22Rv1 (cell line): ENCODE measurements around the gene DNTT.

Experiments used
- H3K27ac ChIP-seq: fragments of 450-650 bp; 2 replicates; pipeline ENCODE4 v1.5.1; 2017
- ZFX ChIP-seq: fragments of 450-650 bp; IDR thresholded peaks from 2 replicates; pipeline ENCODE4 v1.6.1; 2017; ENCODE audit warnings: antibody characterized with exemption, borderline replicate concordance
- TF ChIP-seq, protein P1 (sequence below): fragments of 450-650 bp; IDR thresholded peaks from 2 replicates; pipeline ENCODE4 v1.5.1; 2017; ENCODE audit warnings: mild to moderate bottlenecking

Gene DNTT

DNA sequence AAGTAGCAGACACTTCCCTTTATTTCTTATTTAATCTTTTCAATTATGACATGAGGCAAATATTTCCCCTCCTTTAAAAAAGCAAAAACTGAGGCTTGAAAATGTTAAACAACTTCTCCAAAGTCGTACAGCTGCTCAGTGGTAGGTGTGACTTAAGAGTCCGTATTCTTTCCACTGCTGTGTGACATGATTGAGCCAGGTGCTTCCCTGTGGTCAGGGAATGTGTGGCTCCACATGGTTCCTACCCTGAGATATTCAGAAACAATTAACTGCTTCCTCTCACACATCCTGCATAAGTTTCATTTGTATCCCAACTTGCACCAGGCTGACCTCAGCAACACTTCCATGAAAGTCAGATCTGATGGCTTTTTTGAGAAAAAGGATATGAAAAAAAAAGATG lies 41.0 kb downstream of the DNTT start:
- TF ChIP-seq, protein P1, sequence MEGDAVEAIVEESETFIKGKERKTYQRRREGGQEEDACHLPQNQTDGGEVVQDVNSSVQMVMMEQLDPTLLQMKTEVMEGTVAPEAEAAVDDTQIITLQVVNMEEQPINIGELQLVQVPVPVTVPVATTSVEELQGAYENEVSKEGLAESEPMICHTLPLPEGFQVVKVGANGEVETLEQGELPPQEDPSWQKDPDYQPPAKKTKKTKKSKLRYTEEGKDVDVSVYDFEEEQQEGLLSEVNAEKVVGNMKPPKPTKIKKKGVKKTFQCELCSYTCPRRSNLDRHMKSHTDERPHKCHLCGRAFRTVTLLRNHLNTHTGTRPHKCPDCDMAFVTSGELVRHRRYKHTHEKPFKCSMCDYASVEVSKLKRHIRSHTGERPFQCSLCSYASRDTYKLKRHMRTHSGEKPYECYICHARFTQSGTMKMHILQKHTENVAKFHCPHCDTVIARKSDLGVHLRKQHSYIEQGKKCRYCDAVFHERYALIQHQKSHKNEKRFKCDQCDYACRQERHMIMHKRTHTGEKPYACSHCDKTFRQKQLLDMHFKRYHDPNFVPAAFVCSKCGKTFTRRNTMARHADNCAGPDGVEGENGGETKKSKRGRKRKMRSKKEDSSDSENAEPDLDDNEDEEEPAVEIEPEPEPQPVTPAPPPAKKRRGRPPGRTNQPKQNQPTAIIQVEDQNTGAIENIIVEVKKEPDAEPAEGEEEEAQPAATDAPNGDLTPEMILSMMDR, result no peak
- no peak for TF ChIP-seq ZFX
- H3K27ac ChIP-seq, result no peak overlapping the region

DNA sequence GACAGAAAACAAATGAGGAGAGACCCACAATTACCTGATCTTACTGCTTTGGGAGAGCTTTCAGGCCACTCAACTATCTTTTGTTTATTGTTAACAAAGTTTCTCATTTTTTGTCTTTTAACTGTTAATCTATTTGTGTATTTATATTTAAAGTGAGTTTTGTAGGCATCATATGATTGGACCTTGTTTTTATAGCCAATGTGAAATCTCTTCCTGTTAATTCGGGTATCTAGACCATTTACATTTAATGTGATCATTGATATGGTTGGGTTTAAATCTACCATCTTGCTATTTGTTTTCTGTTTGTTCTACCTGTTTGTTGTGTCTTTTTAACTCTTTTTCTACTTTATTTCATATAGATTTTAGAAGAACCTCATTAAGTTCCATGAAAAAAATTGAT lies 42.1 kb downstream of the DNTT start:
- TF ChIP-seq, protein P1, result no peak
- TF ChIP-seq ZFX, result no peak
- H3K27ac ChIP-seq, result no peak overlapping the region

DNA sequence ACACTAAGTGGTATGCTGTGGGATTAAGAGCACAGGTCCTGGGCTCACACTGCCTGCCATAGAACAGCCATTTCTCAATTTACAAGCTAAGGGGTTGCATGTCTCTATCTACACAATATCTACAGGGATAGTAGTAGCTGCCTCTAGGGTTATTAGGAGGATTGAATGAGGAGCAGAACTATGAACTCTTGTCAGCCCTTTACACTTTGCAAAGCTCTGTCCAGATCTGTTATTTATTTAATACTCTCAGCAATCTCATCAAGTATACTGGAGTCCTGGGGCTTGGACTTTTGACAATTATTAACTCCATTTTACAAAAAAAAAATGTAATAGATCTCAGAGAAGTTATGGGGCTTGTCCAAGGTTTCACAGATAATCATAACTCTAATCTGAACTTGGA lies 47.8 kb downstream of the DNTT start:
- H3K27ac ChIP-seq, result no peak overlapping the region
- TF ChIP-seq, protein P1, result no peak
- no peak for TF ChIP-seq ZFX

DNA sequence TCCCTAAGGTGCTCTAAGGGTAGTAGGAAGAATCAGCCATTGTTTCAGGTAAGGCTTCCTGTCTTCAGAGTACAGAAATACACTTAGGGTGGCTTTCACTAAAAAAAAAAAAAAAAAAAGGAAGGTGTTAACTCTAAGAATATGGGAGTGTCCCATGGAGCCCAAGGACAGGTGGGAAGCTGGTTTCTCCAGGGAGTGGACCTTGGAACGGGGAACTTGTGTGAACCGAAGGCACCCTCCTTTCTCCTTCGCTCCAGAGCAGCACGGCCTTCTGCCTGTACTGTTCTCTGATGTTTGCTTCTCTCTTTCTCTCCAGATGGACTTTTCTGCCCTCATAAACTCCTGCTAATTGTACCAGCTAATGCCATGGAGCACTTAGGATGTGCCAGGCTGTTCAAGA lies 48.3 kb downstream of the DNTT start:
- TF ChIP-seq, protein P1, result no peak
- TF ChIP-seq ZFX, result no peak
- no peak overlapping the region for H3K27ac ChIP-seq

DNA sequence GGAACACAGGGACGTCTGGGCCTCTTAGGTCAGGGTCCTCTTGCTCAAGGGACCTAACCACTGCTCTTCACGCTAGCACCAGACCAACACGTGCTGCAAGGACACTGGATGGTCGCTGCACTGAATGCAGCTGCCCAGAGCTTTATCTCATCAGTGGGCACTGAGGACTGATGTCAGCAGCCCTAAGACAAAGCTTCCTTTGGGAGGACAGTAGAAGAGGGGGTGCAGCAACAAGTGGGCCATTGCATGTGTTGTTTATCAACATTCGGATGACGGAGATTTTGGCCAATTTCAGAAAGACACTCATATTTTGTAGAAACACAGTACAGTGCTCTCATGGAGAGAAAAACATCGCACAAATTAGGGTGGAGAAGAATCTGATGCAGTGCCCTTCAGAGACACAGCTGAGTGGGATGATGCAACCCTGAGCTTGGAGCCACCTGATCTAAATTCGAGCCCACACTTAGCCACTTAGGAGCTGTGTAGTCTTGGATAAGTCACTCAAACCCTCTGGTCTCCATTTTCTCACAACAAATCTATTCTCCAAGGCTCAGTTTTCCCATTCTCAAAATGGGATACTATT lies 52.9 kb downstream of the DNTT start:
- no peak overlapping the region for H3K27ac ChIP-seq
- TF ChIP-seq, protein P1, result no peak
- TF ChIP-seq ZFX, result no peak

DNA sequence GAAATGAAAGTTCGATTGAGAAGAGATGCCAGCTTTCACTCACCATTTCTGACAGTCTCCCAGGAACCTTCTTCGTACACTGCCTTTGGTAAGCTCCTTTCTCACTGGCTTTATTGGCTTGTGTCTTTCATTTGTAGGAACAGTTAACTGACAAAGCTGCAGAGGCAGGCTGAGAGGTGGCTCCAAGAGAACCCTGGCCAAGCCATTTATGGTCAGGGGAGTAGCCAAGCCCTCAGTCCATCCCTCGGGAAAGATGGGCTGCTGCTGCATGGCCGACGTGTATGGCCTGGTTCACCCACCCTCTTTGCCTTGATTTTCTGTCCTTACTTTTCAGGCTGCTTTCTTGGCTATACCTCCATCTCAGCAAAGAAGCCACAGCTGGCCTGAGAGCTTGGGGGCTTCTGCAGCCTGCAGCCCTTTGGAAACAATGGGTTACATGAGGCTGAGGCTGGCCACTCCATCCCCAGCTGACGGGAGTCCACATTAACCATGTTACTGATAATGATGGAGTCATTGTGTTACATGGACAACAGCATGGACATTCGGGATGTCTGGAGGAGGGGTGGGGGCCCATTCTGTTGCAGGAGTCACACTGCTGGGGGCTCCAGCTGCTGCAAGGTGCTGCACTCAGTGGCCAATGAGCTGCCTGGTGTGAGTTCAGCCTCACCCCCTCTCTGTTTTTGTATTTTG lies 54.8 kb downstream of the DNTT start, which contains the start of gene OPALIN:
TSS of gene OPALIN (minus strand) at position 152 of the 690 bp plus-strand sequence. CDS start at position 46, 106 bp downstream.
- no peak within 1 kb of the TSS for H3K27ac ChIP-seq
- TF ChIP-seq, protein P1, result no peak
- TF ChIP-seq ZFX, result no peak

DNA sequence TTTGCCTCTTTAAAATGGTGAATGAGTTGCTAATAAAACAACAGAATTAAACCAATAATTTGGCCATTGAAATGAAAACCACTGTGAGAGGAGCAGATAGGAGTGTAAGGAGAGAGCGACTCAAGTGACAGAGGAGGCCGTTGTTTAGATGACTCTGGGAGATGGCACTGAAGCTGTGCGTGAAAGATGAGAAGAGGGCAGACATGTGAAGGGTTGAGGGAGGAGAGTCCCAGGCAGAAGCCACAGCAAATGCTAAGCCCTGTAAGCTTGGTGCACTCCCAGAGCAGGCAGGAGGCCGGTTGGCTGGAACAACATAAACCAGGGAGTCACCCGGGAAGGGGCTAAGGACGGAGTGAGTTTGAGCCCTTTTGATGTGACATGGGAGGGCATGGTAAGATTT lies 55.4 kb downstream of the DNTT start:
- no peak overlapping the region for H3K27ac ChIP-seq
- TF ChIP-seq, protein P1, result no peak
- no peak for TF ChIP-seq ZFX
